H1 (cell line): Measurements from ENCODE around the gene SPC24. TPM values are rescaled to one million over a fixed set of nuclear protein-coding genes. Genes with fewer than 3 reads are reported as not detected.
A peak's percentile ranks its signal among the peaks of the same experiment; 100 is the strongest.

ENCODE experiments used
- CTCF ChIA-PET: fragments of 300-600 bp; sonication (Branson Sonifier 250); formaldehyde crosslinking; loops from one replicate; lab custom pipeline; 2021; ENCODE audit not compliant: partially characterized antibody; lab: Charles Lee
- POLR2A ChIA-PET: fragments of 300-600 bp; sonication (Branson Sonifier 250); formaldehyde crosslinking; loops from one replicate; lab custom pipeline; 2021; ENCODE audit warnings: inconsistent platforms; ENCODE audit not compliant: partially characterized antibody; lab: Charles Lee
- DNase-seq, 2 experiments: peaks; one replicate each; pipeline versions ENCODE4 v3.0.0 to v3.0.0-alpha.2; 2010 to 2022; ENCODE audit warnings: low spot score in 2 of 2, low read depth in 1 of 2, mixed read lengths in 1 of 2
- FAIRE-seq: peaks from 2 replicates; lab custom pipeline; 2011; peaks lifted over from hg19 to GRCh38; lab: Jason Lieb, UNC
- H2AFZ ChIP-seq: 2 replicates; pipeline ENCODE4 v1.8.1; 2012; ENCODE audit warnings: low read length, inconsistent platforms
- H2AK5ac ChIP-seq: 2 replicates; pipeline ENCODE4 v1.6.1; 2013; ENCODE audit warnings: low read depth, low read length
- H2BK120ac ChIP-seq: replicated peaks from 2 replicates; pipeline ENCODE3; 2013; ENCODE audit warnings: low read depth, low read length, inconsistent platforms
- H2BK12ac ChIP-seq: 2 replicates; pipeline ENCODE4 v1.6.1; 2013; ENCODE audit warnings: low read depth, low read length
- H2BK15ac ChIP-seq: 2 replicates; pipeline ENCODE4 v1.6.1; 2013; ENCODE audit warnings: low read length
- H2BK20ac ChIP-seq: 2 replicates; pipeline ENCODE4 v1.6.1; 2013; ENCODE audit warnings: low read length
- H2BK5ac ChIP-seq: 2 replicates; pipeline ENCODE4 v1.6.1; 2013; ENCODE audit warnings: low read depth, low read length
- H3K14ac ChIP-seq: 2 replicates; pipeline ENCODE4 v1.6.1; 2013; ENCODE audit warnings: inconsistent platforms; ENCODE audit not compliant: insufficient read length
- H3K18ac ChIP-seq: 2 replicates; pipeline ENCODE4 v1.6.1; 2013; ENCODE audit warnings: low read length; ENCODE audit errors: extremely low read depth
- H3K23ac ChIP-seq: 2 replicates; pipeline ENCODE4 v1.6.1; 2013; ENCODE audit warnings: inconsistent platforms; ENCODE audit not compliant: insufficient read length
- H3K23me2 ChIP-seq: 2 replicates; pipeline ENCODE4 v1.6.1; 2013; ENCODE audit warnings: low read depth, low read length
- H3K27ac ChIP-seq: 2 replicates; pipeline ENCODE4 v1.6.1; 2011; ENCODE audit warnings: low read depth, low read length, inconsistent platforms
- H3K27me3 ChIP-seq, 4 experiments: replicated peaks in 1 of 4; 1 replicate in 1 of 4; 2 replicates in 3 of 4; pipeline versions ENCODE4 v1.6.1 to v1.8.1; 2011 to 2013; ENCODE audit warnings: low read length in 3 of 4, mild to moderate bottlenecking in 3 of 4, inconsistent platforms in 2 of 4, mixed read lengths in 2 of 4, moderate library complexity in 1 of 4; ENCODE audit not compliant: control insufficient read depth in 3 of 4, insufficient read depth in 3 of 4; ENCODE audit errors: extremely low read depth in 1 of 4
- H3K36me3 ChIP-seq, 4 experiments: 2 replicates each; pipeline versions ENCODE4 v1.6.1 to v1.8.1; 2011 to 2013; ENCODE audit warnings: mild to moderate bottlenecking in 4 of 4, low read length in 3 of 4, moderate library complexity in 2 of 4, control low read depth in 1 of 4, inconsistent platforms in 1 of 4; ENCODE audit not compliant: insufficient read depth in 4 of 4, control insufficient read depth in 2 of 4
- H3K4ac ChIP-seq: replicated peaks from 2 replicates; pipeline ENCODE3; 2013; ENCODE audit warnings: low read length, low read depth, mixed read lengths, inconsistent platforms; ENCODE audit not compliant: insufficient read length
- H3K4me1 ChIP-seq, 4 experiments: replicated peaks in 1 of 4; 1 replicate in 1 of 4; 2 replicates in 3 of 4; pipeline versions ENCODE4 v1.6.1 to v1.8.1; 2011 to 2013; ENCODE audit warnings: low read length in 3 of 4, inconsistent platforms in 2 of 4, mixed read lengths in 1 of 4; ENCODE audit not compliant: insufficient read depth in 4 of 4, control insufficient read depth in 3 of 4
- H3K4me2 ChIP-seq, 2 experiments: 2 replicates each; pipeline versions ENCODE4 v1.6.1 to v1.8.1; 2011 to 2013; ENCODE audit warnings: low read depth in 2 of 2, low read length in 2 of 2, control low read depth in 1 of 2, inconsistent platforms in 1 of 2, mild to moderate bottlenecking in 1 of 2; ENCODE audit not compliant: insufficient read depth in 1 of 2
- H3K4me3 ChIP-seq, 4 experiments: fragments of 200-600, 300-600 bp in 1 of 4; sonication (generic), shearing (Covaris generic), sonication (Bioruptor Twin) in 1 of 4; 2 replicates each; pipeline versions ENCODE4 v1.5.1 to v1.8.1; 2011 to 2016; ENCODE audit warnings: low read length in 4 of 4, low read depth in 3 of 4, control low read depth in 2 of 4, inconsistent platforms in 2 of 4, mild to moderate bottlenecking in 2 of 4, mixed read lengths in 1 of 4, moderate library complexity in 1 of 4; ENCODE audit not compliant: insufficient read depth in 2 of 4; ENCODE audit errors: extremely low read depth in 1 of 4
- H3K56ac ChIP-seq: replicated peaks from 2 replicates; pipeline ENCODE3; 2013; ENCODE audit warnings: low read depth, mild to moderate bottlenecking, mixed read lengths, low read length, inconsistent platforms; ENCODE audit not compliant: insufficient read length
- H3K79me1 ChIP-seq: 2 replicates; pipeline ENCODE4 v1.6.1; 2013; ENCODE audit warnings: low read depth, low read length, control low read depth
- H3K79me2 ChIP-seq, 2 experiments: 2 replicates each; pipeline versions ENCODE4 v1.6.1 to v1.8.1; 2012 to 2013; ENCODE audit warnings: low read length in 2 of 2, mild to moderate bottlenecking in 2 of 2, inconsistent platforms in 1 of 2; ENCODE audit not compliant: insufficient read depth in 2 of 2, control insufficient read depth in 1 of 2
- H3K9ac ChIP-seq, 4 experiments: replicated peaks in 1 of 4; 1 replicate in 1 of 4; 2 replicates in 3 of 4; pipeline versions ENCODE4 v1.6.1 to v1.8.1; 2011 to 2013; ENCODE audit warnings: low read depth in 3 of 4, low read length in 3 of 4, control low read depth in 2 of 4, mild to moderate bottlenecking in 2 of 4, moderate library complexity in 2 of 4, inconsistent platforms in 1 of 4; ENCODE audit errors: extremely low read depth in 1 of 4
- H3K9me3 ChIP-seq, 2 experiments: 2 replicates each; pipeline versions ENCODE4 v1.6.1 to v1.8.1; 2012 to 2013; ENCODE audit warnings: mild to moderate bottlenecking in 2 of 2, moderate library complexity in 2 of 2, control low read depth in 1 of 2, inconsistent platforms in 1 of 2, low read depth in 1 of 2, low read length in 1 of 2, mixed read lengths in 1 of 2; ENCODE audit not compliant: insufficient read depth in 2 of 2
- H4K20me1 ChIP-seq, 2 experiments: replicated peaks in 1 of 2; 2 replicates each; pipeline versions ENCODE3 to v1.8.1; 2011 to 2013; ENCODE audit warnings: inconsistent platforms in 2 of 2, low read length in 2 of 2, mild to moderate bottlenecking in 1 of 2; ENCODE audit not compliant: insufficient read depth in 2 of 2, control insufficient read depth in 1 of 2
- H4K5ac ChIP-seq: 2 replicates; pipeline ENCODE4 v1.6.1; 2013; ENCODE audit warnings: low read length, low read depth, mixed read lengths, inconsistent platforms; ENCODE audit not compliant: insufficient read length
- H4K8ac ChIP-seq: 2 replicates; pipeline ENCODE4 v1.8.0; 2013; ENCODE audit warnings: mild to moderate bottlenecking, moderate library complexity, low read length, inconsistent platforms; ENCODE audit not compliant: insufficient read depth; ENCODE audit errors: extremely low read depth
- H4K91ac ChIP-seq: replicated peaks from 2 replicates; pipeline ENCODE3; 2013; ENCODE audit warnings: low read length, mixed read lengths, inconsistent platforms; ENCODE audit not compliant: insufficient read length
- ATF3 ChIP-seq: IDR thresholded peaks from 2 replicates; pipeline ENCODE4 v1.6.1; 2011; ENCODE audit warnings: low read depth, mild to moderate bottlenecking, low read length; ENCODE audit not compliant: insufficient read depth
- CTBP2 ChIP-seq: IDR thresholded peaks from 2 replicates; pipeline ENCODE4 v1.7.0; 2011; ENCODE audit warnings: borderline replicate concordance, mild to moderate bottlenecking, moderate library complexity, mixed read lengths, low read length; ENCODE audit not compliant: insufficient read depth, insufficient read length
- GABPA ChIP-seq: IDR thresholded peaks from 2 replicates; pipeline ENCODE4 v1.6.1; 2011; ENCODE audit warnings: mild to moderate bottlenecking, low read length, moderate library complexity, borderline replicate concordance; ENCODE audit not compliant: insufficient read depth
- KDM4A ChIP-seq: IDR thresholded peaks from one replicate; pipeline ENCODE4 v1.7.1; 2012; ENCODE audit warnings: low read depth, mild to moderate bottlenecking, moderate library complexity, low read length, inconsistent platforms; ENCODE audit not compliant: severe bottlenecking
- RNF2 ChIP-seq: fragments of 200-900, 300-1000 bp; sonication (generic); IDR thresholded peaks from 2 replicates; pipeline ENCODE4 v1.7.1; 2016; ENCODE audit warnings: borderline replicate concordance, low read depth, mild to moderate bottlenecking, antibody characterized with exemption, low read length; ENCODE audit not compliant: poor library complexity, severe bottlenecking; ENCODE audit errors: missing control alignments
- TBP ChIP-seq: IDR thresholded peaks from 2 replicates; pipeline ENCODE4 v1.6.1; 2011; ENCODE audit warnings: low read depth, low read length, improper control_type of control experiment
- WGBS, 2 experiments: shearing (Covaris generic) in 1 of 2; methylation state at CpG; one replicate each; pipeline versions ENCODE4 v1.1.6 to v1.1.7; 2013 to 2015; ENCODE audit warnings: low lambda C conversion rate in 2 of 2, mixed read lengths in 2 of 2, inconsistent platforms in 1 of 2, low coverage in 1 of 2, missing lambda C conversion rate in 1 of 2; ENCODE audit not compliant: insufficient replicate concordance in 2 of 2, insufficient coverage in 1 of 2, insufficient read length in 1 of 2; ENCODE audit errors: extremely low coverage in 1 of 2, missing lambda C conversion rate in 1 of 2; 5-methylcytosine and 5-hydroxymethylcytosine counted together
- long read RNA-seq, 2 experiments: library from RNA in 1 of 2; library from capped mRNA in 1 of 2; stranded (forward); transcript quantifications; one replicate each; pipeline ENCODE4 v2.0.0, GENCODE V29; 2021; ENCODE audit warnings: inconsistent platforms in 1 of 2
- polyA minus RNA-seq, 3 experiments: library from RNA; depleted of rRNA, polyadenylated mRNA; stranded (reverse); fragments of >200 nt; gene quantifications; 1 replicate in 2 of 3; 2 replicates in 1 of 3; pipeline ENCODE4 v1.2.3, GENCODE V29; 2011
- polyA plus RNA-seq, 7 experiments: library from polyadenylated mRNA; depleted of rRNA in 3 of 7; stranded (reverse) in 5 of 7; unstranded in 2 of 7; fragments of >200 nt in 5 of 7; fragments of 200-250 nt in 2 of 7; gene quantifications; 1 replicate in 5 of 7; 2 replicates in 1 of 7; 4 replicates in 1 of 7; pipeline versions ENCODE4 v1.2.1 to v1.2.3, GENCODE V29; 2011 to 2013; ENCODE audit warnings: missing spikeins in 2 of 7, mixed read lengths in 2 of 7
- total RNA-seq: library from RNA; stranded (reverse); fragmentation: NEBNext Ultra II Directional; extraction: Animal tissue kit (Norgen Biotek cat#: 25700); gene quantifications from 2 replicates; pipeline ENCODE4 v1.2.1, GENCODE V29; 2021

SPC24 gene
- 42.4 and 49.9 TPM in 2 replicates for total RNA-seq
- 17.7 and 18.0 TPM in 2 replicates for polyA plus RNA-seq (2011; rRNA removed)
- polyA plus RNA-seq (2011; cell fraction: cytosol; rRNA removed): 22.5 TPM
- 21.0 TPM for polyA plus RNA-seq (2011; cell fraction: nucleus; rRNA removed)
- polyA plus RNA-seq (2012, experiment 1 of 2): 27.9 to 43.1 TPM (median 35.3 TPM) in 4 replicates
- 23.8 TPM for polyA plus RNA-seq (2012, experiment 2 of 2)
- polyA plus RNA-seq (2013, experiment 1 of 2): 17.6 TPM
- 17.8 TPM for polyA plus RNA-seq (2013, experiment 2 of 2)
- 51.5 and 68.2 TPM in 2 replicates for polyA minus RNA-seq (2011; rRNA and poly(A)+ RNA removed)
- polyA minus RNA-seq (2011; cell fraction: cytosol; rRNA and poly(A)+ RNA removed): 66.6 TPM
- 18.5 TPM for polyA minus RNA-seq (2011; cell fraction: nucleus; rRNA and poly(A)+ RNA removed)
- long read RNA-seq, experiment 1, partial matches to known transcripts: 0 of 3 reads
- long read RNA-seq, experiment 1, other reads (novel, unspliced or antisense): 3 of 3 reads
- long read RNA-seq, experiment 2, partial matches to known transcripts: 1 of 6 reads
- long read RNA-seq, experiment 2, other reads (novel, unspliced or antisense): 3 of 6 reads

GRCh38 chr19:11155373-11156120, at the start of gene SPC24:
SPC24 (minus strand) TSS chr19:11155782; CDS start chr19:11155776, 6 bp downstream.
- H3K23me2 ChIP-seq: no peaks in the 10 kb centered on the region; the same call in 1 of the 2 replicates
- peak within 1 kb of the TSS; percentile 91 for H3K18ac ChIP-seq
- DNase-seq: peak; percentile 93 to 94
- peak within 1 kb of the TSS; percentile 69 to 70 for H3K4me2 ChIP-seq
- no peak within 1 kb of the TSS for H3K23ac ChIP-seq
- no peak within 1 kb of the TSS for H2BK20ac ChIP-seq
- peak within 1 kb of the TSS; percentile 54 for H2BK120ac ChIP-seq
- H2AFZ ChIP-seq: peak within 1 kb of the TSS; percentile 54; the same call in 1 of the 2 replicates
- peak within 1 kb of the TSS; percentile 9; the same call in 1 of the 2 replicates for H2BK15ac ChIP-seq
- no peak within 1 kb of the TSS for H2BK12ac ChIP-seq
- no peak within 1 kb of the TSS for H3K14ac ChIP-seq
- no peaks in the 10 kb centered on the region for H3K9me3 ChIP-seq
- H3K9ac ChIP-seq: peak within 1 kb of the TSS; percentile 54 to 93 (median 90)
- ChIA-PET POLR2A (interaction anchor here (0.7 to 5.0 kb wide), 10 partner anchors 9 to 49 kb away, joined by 3 to 37 read pairs (median 4); no protein-coding TSS in a partner anchor), CTCF (interaction anchor here (0.6 to 2.2 kb wide), 10 partner anchors 8 to 214 kb away, joined by 3 to 9 read pairs (median 3); no protein-coding TSS in a partner anchor)
- H3K79me2 ChIP-seq: peaks cover 7 to 21% of the 10 kb centered on the region in 2 experiments; a peak in 3 of 4 replicates
- peak within 1 kb of the TSS; percentile 94; the same call in 1 of the 2 replicates for H4K8ac ChIP-seq
- peak within 1 kb of the TSS; percentile 82; the same call in 1 of the 2 replicates for H3K27ac ChIP-seq
- H3K56ac ChIP-seq: peak within 1 kb of the TSS; percentile 63
- H4K20me1 ChIP-seq: no peaks in the 10 kb centered on the region
- peaks cover 0 to 7% (median 2%) of the 10 kb centered on the region in 4 experiments; a peak in 4 of 8 replicates for H3K36me3 ChIP-seq
- H2AK5ac ChIP-seq: no peak within 1 kb of the TSS
- H3K4me1 ChIP-seq: peaks cover 0 to 3% (median 0%) of the 10 kb centered on the region in 4 experiments; a peak in 1 of 7 replicates
- H4K91ac ChIP-seq: peak within 1 kb of the TSS; percentile 55
- peak within 1 kb of the TSS; percentile 80; the same call in 1 of the 2 replicates for H2BK5ac ChIP-seq
- H4K5ac ChIP-seq: peak within 1 kb of the TSS; percentile 87
- 3% methylated on average over 49 of the region's 50 CpGs; no CpG with 5 or more reads in 1 of the 2 experiments for WGBS, 2 experiments
- H3K79me1 ChIP-seq: no peaks in the 10 kb centered on the region; the same call in none of the 2 replicates
- H3K4me3 ChIP-seq: peak within 1 kb of the TSS; percentile 76 to 93 (median 87)
- FAIRE-seq: peak; percentile 78
- no peaks in the 10 kb centered on the region for H3K27me3 ChIP-seq
- H3K4ac ChIP-seq: peak within 1 kb of the TSS; percentile 64
- TF ChIP-seq GABPA (no peak), KDM4A (peak; percentile 81), TBP (peak; percentile 94), ATF3 (no peak), RNF2 (no peak), CTBP2 (no peak)
